ENCODE results near the gene ARX.

DNA sequence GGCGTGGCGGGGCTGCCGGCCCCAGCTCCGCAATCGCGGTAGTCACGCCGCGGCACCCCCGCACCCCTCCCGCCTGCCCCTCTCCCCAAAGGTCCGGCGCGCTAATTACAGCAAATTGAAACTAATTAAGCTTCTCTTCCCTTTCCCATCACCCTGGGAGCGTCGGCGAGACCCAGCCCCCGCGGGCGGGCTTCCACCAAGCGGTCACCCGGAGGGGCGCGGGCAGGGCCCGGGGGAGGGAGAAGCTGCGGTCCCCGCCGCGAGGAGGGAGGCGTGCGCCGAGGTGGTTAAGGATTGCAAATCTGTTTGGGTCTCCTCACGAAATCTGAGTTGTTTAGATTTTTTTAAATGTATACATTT, 13.1 kb downstream of the ARX start:
- TF ChIP-seq CTCF (IDR thresholded peaks at IDR 0.05 in 4 of 5, conservative IDR thresholded peaks at IDR 0.05 in 1 of 5), result no peak
- no peak for TF ChIP-seq POLR2A (IDR thresholded peaks at IDR 0.05)

All from gastrocnemius medialis (tissue), 4 donors.